SK-N-MC (cell line): Measurements from ENCODE around the gene AGO3.

Source experiments
- DNase-seq: peaks from one replicate; pipeline ENCODE4 v3.0.0-alpha.2; 2011; ENCODE audit warnings: low read depth, low spot score
- H3K27ac ChIP-seq: fragments of 200-600 bp; sonication (generic); 2 replicates; pipeline ENCODE4 v1.5.1; 2016; ENCODE audit warnings: mixed run types
- H3K36me3 ChIP-seq: fragments of 200-600 bp; sonication (generic); 2 replicates; pipeline ENCODE4 v1.6.1; 2017; ENCODE audit warnings: antibody characterized with exemption, low read length, mixed read lengths; ENCODE audit not compliant: insufficient read depth
- H3K4me3 ChIP-seq: fragments of 200-600 bp; sonication (generic); 2 replicates; pipeline ENCODE4 v1.5.1; 2016
- H3K9ac ChIP-seq: fragments of 200-600 bp; sonication (generic); 2 replicates; pipeline ENCODE4 v1.8.0; 2017; ENCODE audit warnings: mixed run types, mixed read lengths; ENCODE audit not compliant: insufficient read length
- H3K9me3 ChIP-seq: fragments of 200-600 bp; sonication (generic); 2 replicates; pipeline ENCODE4 v1.6.1; 2017; ENCODE audit warnings: low read depth, mild to moderate bottlenecking, antibody characterized with exemption, low read length, moderate library complexity, mixed read lengths
- EZH2 ChIP-seq: fragments of 200-600 bp; sonication (generic); IDR thresholded peaks from one replicate; pipeline ENCODE4 v1.6.1; 2017; ENCODE audit warnings: antibody characterized with exemption
- FOXP2 ChIP-seq: optimal IDR thresholded peaks from 2 replicates; pipeline ENCODE3; 2011; ENCODE audit warnings: mild to moderate bottlenecking, moderate library complexity; ENCODE audit not compliant: insufficient read depth; ENCODE audit errors: extremely low read length, control extremely low read depth
- POLR2AphosphoS5 ChIP-seq: IDR thresholded peaks from 2 replicates; pipeline ENCODE4 v1.6.1; 2012; ENCODE audit warnings: mild to moderate bottlenecking, low read depth, low read length, borderline replicate concordance

AGO3 gene

DNA sequence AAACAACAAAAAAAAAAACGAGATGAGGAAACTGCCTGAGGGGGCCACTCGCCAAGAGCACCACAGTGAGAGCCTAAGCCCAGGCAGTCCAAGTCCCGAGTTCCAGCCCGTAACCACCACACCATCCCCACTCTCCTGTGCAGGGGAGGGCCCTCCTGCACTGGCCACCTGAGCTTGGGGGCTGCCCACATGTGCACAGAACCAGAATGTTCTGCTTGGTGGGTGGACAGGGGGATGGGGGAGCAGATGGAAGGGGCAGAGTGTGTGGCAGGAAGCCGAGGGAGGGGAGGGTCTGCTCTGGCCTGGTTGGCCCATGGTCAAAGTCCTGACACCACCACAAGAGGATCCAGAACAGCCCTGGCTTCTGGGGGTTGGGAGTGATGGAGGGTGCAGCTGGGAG is 175.4 kb downstream of the AGO3 start:
- H3K9me3 ChIP-seq: no peaks in the 10 kb centered on the region
- H3K9ac ChIP-seq: no peak overlapping the region
- TF ChIP-seq FOXP2 (no peak), EZH2 (no peak), POLR2AphosphoS5 (no peak)
- H3K27ac ChIP-seq: no peak overlapping the region
- no peak for DNase-seq
- no peaks in the 10 kb centered on the region for H3K36me3 ChIP-seq
- no peak overlapping the region for H3K4me3 ChIP-seq

DNA sequence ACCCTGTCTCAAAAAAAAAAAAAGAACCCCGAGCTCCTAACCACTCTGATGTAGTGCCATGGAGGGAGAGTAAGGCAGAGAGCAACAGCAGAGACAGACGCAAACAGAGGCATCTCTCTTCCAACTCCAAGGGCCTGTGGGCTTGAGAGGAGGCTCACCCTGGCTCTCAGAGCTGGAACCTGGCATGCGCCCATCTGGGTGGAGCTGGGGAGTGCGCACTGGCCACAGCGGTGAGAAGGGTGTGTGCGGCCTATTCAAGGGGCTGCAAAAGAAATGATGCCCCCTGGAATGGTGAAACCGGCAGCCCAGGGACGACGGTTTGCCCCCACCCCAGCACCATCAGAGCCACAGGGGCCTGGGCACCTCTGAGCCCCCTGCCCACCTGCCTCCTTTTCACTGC is 176.5 kb downstream of the AGO3 start:
- H3K36me3 ChIP-seq: no peaks in the 10 kb centered on the region
- H3K27ac ChIP-seq: no peak overlapping the region
- no peak overlapping the region for H3K9ac ChIP-seq
- no peaks in the 10 kb centered on the region for H3K9me3 ChIP-seq
- no peak for TF ChIP-seq EZH2
- no peak overlapping the region for H3K4me3 ChIP-seq
- no peak for DNase-seq

DNA sequence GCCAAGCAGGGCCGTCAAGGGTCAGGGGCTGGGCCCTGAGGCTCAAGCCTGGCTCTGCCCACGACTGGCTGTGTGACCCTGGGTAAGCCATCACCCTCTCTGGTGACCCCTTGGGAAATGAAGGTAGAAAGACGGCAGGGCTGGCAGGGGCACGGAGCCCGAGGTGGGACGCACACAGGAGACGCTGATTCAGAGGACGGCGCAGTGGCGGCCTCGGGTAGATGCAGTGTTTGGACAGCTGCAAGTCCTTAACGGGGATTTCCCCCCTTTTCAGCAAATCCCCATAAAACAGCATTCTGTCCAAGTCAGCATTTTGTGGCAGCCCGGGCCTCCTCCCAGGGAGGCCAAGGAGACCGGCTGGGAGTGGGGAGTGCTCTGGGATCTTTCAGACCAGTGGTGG is 177.4 kb downstream of the AGO3 start:
- H3K9me3 ChIP-seq: no peaks in the 10 kb centered on the region
- H3K36me3 ChIP-seq: no peaks in the 10 kb centered on the region
- H3K4me3 ChIP-seq: peak overlapping the region; percentile 51
- H3K9ac ChIP-seq: no peak overlapping the region
- TF ChIP-seq FOXP2 (no peak), POLR2AphosphoS5 (peak; percentile 36; the same call in 1 of the 2 replicates)
- H3K27ac ChIP-seq: peak overlapping the region; percentile 51; the same call in 1 of the 2 replicates
- DNase-seq: no peak

DNA sequence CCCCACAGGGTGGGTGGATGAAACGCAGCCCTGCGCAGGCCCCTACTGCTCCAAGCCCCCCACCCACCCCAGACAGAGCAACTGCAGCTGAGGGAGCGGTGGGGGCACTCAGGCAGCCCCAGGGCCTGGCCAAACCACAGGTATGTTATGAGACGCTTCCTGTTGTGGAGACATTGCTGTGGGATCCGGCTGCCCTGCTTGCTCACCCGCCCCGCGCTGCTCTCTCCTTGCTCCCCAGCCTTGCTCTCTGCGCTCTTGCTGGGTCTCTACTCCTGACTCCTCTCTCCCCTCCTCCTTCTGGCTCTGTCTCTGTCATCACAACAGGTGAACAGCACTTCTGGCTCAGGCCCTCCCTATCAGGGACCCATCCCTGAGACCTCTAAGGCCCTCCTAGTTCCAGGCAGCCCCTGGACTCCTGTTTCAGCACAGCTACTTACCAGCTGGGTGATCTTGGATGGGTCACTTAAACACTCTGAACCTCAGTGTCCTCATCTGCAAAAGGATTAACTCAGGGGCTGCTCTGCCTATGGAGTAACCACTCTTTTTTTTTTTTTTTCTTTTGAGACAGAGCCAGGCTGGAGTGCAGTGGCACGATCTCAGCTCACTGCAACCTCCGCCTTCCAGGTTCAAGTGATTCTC is 178.3 kb downstream of the AGO3 start:
- H3K27ac ChIP-seq: peak overlapping the region; percentile 51

DNA sequence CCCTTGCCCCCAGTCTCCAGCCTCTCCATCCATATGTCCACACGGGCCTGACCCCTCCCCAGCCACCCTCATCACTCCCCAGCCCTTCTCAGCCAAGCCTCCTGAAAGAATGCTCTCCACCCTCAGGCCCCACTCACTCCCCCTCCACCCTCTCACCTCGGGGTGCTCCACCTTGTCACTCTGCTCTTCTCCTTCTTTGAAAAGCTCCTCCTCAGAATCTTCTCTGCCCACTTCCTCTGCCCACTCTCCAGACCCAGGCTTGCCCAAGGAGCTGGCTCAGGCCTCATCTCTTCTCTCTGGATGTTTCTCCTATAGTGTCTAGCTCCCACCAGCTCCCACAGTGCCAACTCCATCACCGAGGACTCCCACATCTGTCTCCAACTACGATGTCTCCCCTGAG is 180.2 kb downstream of the AGO3 start:
- H3K36me3 ChIP-seq: no peaks in the 10 kb centered on the region
- H3K4me3 ChIP-seq: no peak overlapping the region
- TF ChIP-seq POLR2AphosphoS5: no peak
- TF ChIP-seq EZH2: no peak
- TF ChIP-seq FOXP2: no peak
- no peak overlapping the region for H3K27ac ChIP-seq
- DNase-seq: no peak
- H3K9me3 ChIP-seq: no peaks in the 10 kb centered on the region
- no peak overlapping the region for H3K9ac ChIP-seq

More for the DNA sequence above, 178.3 kb downstream of the AGO3 start:
- no peak for TF ChIP-seq EZH2
- no peak for TF ChIP-seq FOXP2
- TF ChIP-seq POLR2AphosphoS5: no peak
- no peaks in the 10 kb centered on the region for H3K9me3 ChIP-seq
- no peak overlapping the region for H3K9ac ChIP-seq
- peak overlapping the region; percentile 51 for H3K4me3 ChIP-seq
- no peaks in the 10 kb centered on the region for H3K36me3 ChIP-seq
- DNase-seq: no peak

DNA sequence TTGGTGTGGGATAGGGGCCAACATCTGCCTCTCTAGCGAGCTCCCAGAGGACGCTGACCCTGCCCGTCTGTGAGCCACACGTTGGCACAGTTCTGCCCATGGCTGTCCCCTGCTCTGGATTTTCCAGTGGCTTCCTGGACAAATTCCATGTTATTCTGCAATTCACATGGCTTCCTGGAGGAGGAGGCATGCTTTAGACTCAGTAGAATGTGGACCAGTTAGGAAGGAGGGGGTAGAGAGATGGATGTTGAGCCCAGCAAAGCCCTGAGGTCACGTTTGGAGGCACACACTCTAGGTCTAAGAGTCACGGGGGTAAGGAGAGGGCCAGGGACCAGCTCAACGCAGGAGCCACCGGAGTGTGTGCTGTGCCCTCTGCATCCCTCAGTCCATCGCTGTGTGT is 181.9 kb downstream of the AGO3 start:
- TF ChIP-seq EZH2 (no peak), FOXP2 (no peak), POLR2AphosphoS5 (no peak)
- DNase-seq: no peak
- no peak overlapping the region for H3K4me3 ChIP-seq
- no peak overlapping the region for H3K9ac ChIP-seq
- H3K36me3 ChIP-seq: no peaks in the 10 kb centered on the region
- H3K9me3 ChIP-seq: no peaks in the 10 kb centered on the region
- H3K27ac ChIP-seq: no peak overlapping the region

DNA sequence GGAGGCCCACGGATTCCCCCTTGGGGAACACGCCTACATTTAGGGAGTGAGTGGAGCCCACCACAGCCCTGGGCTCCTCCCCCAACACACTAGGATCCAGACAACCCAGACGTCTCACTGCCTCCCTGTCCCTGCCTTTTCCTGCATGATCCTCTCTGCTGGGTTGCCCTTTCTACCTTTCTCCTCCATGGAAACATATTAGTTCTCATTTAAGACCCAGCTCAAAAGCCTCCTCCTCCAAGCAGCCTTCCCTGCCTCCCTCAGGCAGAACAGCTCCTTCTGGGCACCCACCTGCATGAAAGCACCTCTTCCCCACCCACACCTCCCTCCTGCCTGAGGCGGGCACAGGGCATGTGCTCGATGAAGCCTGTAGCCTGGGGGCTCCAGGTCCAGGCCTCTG is 183.5 kb downstream of the AGO3 start:
- H3K9me3 ChIP-seq: no peaks in the 10 kb centered on the region
- no peak overlapping the region for H3K9ac ChIP-seq
- DNase-seq: no peak
- no peak overlapping the region for H3K4me3 ChIP-seq
- no peak overlapping the region for H3K27ac ChIP-seq
- TF ChIP-seq FOXP2: no peak
- TF ChIP-seq EZH2: no peak
- no peak for TF ChIP-seq POLR2AphosphoS5
- no peaks in the 10 kb centered on the region for H3K36me3 ChIP-seq

DNA sequence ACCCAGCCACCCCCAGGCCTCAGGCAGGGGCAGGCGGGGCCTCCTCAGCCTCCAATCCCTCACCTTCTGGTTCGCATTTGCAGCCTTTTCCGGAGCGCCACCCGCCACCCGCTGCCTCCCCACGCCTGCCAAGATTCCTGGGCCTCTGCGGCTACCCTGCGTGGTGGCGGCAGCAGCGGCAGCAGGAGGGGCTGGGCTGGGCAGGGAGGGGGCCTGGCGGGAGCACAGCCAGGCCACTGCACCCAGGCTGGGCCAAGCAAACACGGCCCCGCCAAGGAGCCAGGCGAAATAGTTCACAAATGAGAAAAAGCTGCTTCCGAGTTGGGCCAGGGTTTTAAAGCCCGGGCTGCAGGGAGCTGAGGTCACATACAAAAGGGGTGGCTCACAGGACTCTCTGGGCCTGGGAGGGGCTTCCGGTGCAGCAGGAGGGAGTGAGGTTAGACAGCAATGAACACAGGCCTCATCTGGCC is 184.3 kb downstream of the AGO3 start:
- no peak overlapping the region for H3K4me3 ChIP-seq
- peak overlapping the region; percentile 7 for H3K9ac ChIP-seq
- DNase-seq: no peak
- no peaks in the 10 kb centered on the region for H3K36me3 ChIP-seq
- H3K9me3 ChIP-seq: no peaks in the 10 kb centered on the region
- H3K27ac ChIP-seq: 0 out of 2 replicates have a peak overlapping the region, but pooled peaks have one; percentile 34
- TF ChIP-seq FOXP2: no peak

DNA sequence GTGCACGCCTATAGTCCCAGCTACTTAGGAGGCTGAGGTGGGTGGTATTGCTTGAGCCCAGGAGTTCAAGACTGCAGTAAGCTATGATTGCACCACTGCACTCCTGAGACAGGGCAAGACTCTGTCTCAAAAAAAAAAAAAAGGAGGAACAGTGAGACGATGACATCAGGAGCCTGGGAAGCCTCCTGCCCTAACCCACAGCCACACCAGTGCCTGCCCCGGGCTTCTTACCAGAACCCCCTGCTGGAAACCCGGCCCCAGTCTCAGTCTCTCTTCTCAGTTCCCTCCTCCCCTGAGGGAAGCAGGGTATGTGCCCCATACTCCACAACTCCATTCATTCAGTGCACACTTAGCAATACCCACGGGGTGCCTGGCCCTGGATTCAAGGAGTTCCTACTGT is 185.0 kb downstream of the AGO3 start:
- no peaks in the 10 kb centered on the region for H3K36me3 ChIP-seq
- TF ChIP-seq POLR2AphosphoS5: no peak
- TF ChIP-seq EZH2: no peak
- no peak for TF ChIP-seq FOXP2
- H3K27ac ChIP-seq: no peak overlapping the region
- H3K4me3 ChIP-seq: no peak overlapping the region
- DNase-seq: no peak
- H3K9ac ChIP-seq: no peak overlapping the region
- H3K9me3 ChIP-seq: no peaks in the 10 kb centered on the region
